Activated CD4-positive, alpha-beta T cell treated with anti-CD3 and anti-CD28 coated beads, Interleukin-2, amount 10 ng/mL, durations not matched to agents 7 days and 5 days (primary cell): ENCODE results near the gene RFNG. TPM values are rescaled to one million over a fixed set of nuclear protein-coding genes. Genes with fewer than 3 reads are reported as not detected.
A peak's percentile ranks its signal among the peaks of the same experiment; 100 is the strongest.

Experiments
- CTCF ChIA-PET: fragments of 350-600 bp; sonication (Branson Sonifier 250); formaldehyde crosslinking; loops from one replicate; lab custom pipeline; 2021; ENCODE audit warnings: antibody characterized with exemption; lab: Charles Lee
- POLR2A ChIA-PET: fragments of 350-600 bp; sonication (Branson Sonifier 250); formaldehyde crosslinking; loops from one replicate; lab custom pipeline; 2021; ENCODE audit warnings: antibody characterized with exemption; lab: Charles Lee
- DNase-seq: peaks from one replicate; pipeline ENCODE4 v3.0.0-alpha.2; 2020
- H3K27ac Mint-ChIP-seq: one replicate; pipeline ENCODE4 v1.8.0; 2021; ENCODE audit warnings: mild to moderate bottlenecking, moderate library complexity, mixed read lengths
- H3K27me3 Mint-ChIP-seq: one replicate; pipeline ENCODE4 v1.8.0; 2021; ENCODE audit warnings: mixed read lengths
- H3K36me3 Mint-ChIP-seq: one replicate; pipeline ENCODE4 v1.8.0; 2021; ENCODE audit warnings: low read depth, mixed read lengths
- H3K4me1 Mint-ChIP-seq: one replicate; pipeline ENCODE4 v1.8.0; 2021; ENCODE audit warnings: mixed read lengths
- H3K4me3 Mint-ChIP-seq: one replicate; pipeline ENCODE4 v1.8.0; 2021; ENCODE audit warnings: mild to moderate bottlenecking, moderate library complexity, mixed read lengths
- H3K9me3 Mint-ChIP-seq: one replicate; pipeline ENCODE4 v1.8.0; 2021; ENCODE audit warnings: mixed read lengths
- total RNA-seq, 2 experiments: library from RNA; stranded (reverse); gene quantifications; one replicate each; pipeline ENCODE4 v1.2.3, GENCODE V29; 2021

The RFNG gene
- total RNA-seq, 2 experiments from 2014 or later: 29.0 to 29.8 TPM

DNA sequence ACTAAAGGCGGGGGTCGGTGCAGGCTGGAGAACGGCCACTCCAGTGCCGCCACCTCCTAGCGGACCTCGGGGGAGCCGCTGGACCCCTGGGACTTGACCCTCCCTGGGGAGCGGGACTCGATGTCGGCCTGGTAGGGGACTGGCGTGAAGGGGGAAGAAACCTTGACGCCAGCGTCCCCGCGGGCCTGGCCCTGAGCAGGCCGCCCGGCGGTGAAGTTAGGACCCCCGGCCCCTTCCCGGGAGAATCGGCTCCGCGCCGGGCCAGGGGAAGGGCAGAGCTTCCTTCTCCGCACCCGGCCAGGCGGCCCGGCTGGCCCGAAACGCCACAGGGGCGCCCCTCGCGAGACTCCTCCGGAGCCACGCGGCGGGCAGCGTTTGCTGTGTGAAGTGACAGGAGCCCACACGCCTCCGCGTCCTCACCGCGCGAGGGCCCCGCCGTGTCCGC, 13.6 kb upstream of the RFNG start:
- ChIA-PET POLR2A (no interaction called here), CTCF (interaction anchor here (0.9 to 2.0 kb wide), 2 partner anchors 12 to 35 kb away, joined by 3 to 7 read pairs; no protein-coding TSS in a partner anchor)
- peaks cover under 1% of the 10 kb centered on the region for H3K36me3 Mint-ChIP-seq
- peak; percentile 29 for DNase-seq
- H3K4me3 Mint-ChIP-seq: peak overlapping the region; percentile 65
- peak overlapping the region; percentile 69 for H3K27ac Mint-ChIP-seq
- no peaks in the 10 kb centered on the region for H3K27me3 Mint-ChIP-seq
- no peaks in the 10 kb centered on the region for H3K9me3 Mint-ChIP-seq
- H3K4me1 Mint-ChIP-seq: peaks cover 11% of the 10 kb centered on the region

DNA sequence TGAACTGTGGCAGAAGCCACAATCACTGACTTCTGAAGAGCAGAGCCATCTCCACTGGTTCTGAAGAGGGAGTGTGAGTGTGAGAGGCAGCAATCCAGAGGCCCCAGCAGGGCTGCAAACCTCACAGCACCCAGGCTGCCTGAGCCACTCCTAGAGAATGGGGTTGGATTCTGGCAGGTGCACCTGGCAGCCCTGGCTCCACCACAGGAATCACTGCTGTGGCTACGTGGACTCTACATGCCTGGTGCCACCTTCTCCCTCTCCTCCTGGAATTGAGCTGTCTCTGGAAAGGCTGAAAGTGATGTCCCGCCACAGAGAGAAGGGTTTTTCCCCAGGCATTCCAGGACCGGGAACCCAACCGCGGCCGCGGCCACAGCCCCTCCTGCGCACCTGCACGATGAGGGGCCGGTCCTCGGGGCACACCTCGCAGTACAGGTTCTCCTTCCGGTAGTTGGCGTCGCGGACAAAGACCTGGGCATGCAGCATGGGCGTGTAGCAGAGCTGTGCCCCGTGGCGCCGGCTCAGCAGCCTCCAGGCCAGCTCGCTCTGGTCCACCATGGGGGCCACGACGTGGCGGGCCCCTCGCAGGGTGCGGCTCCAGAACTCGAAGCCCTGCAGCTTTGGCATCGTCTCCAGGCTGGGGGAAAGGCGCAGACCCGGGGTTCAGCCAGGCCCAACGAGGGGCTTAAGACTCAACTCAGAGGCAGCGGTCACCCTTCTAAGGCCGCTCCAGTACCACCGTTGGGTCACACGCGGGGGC, 13.0 kb upstream of the RFNG start:
- peak overlapping the region; percentile 69 for H3K27ac Mint-ChIP-seq
- H3K4me3 Mint-ChIP-seq: peak overlapping the region; percentile 65
- peaks cover 11% of the 10 kb centered on the region for H3K4me1 Mint-ChIP-seq
- ChIA-PET CTCF (interaction anchor here (0.9 to 2.0 kb wide), 2 partner anchors 11 to 34 kb away, joined by 3 to 7 read pairs; no protein-coding TSS in a partner anchor), POLR2A (no interaction called here)
- no peak for DNase-seq
- H3K36me3 Mint-ChIP-seq: peaks cover 3% of the 10 kb centered on the region
- no peaks in the 10 kb centered on the region for H3K9me3 Mint-ChIP-seq
- no peaks in the 10 kb centered on the region for H3K27me3 Mint-ChIP-seq

DNA sequence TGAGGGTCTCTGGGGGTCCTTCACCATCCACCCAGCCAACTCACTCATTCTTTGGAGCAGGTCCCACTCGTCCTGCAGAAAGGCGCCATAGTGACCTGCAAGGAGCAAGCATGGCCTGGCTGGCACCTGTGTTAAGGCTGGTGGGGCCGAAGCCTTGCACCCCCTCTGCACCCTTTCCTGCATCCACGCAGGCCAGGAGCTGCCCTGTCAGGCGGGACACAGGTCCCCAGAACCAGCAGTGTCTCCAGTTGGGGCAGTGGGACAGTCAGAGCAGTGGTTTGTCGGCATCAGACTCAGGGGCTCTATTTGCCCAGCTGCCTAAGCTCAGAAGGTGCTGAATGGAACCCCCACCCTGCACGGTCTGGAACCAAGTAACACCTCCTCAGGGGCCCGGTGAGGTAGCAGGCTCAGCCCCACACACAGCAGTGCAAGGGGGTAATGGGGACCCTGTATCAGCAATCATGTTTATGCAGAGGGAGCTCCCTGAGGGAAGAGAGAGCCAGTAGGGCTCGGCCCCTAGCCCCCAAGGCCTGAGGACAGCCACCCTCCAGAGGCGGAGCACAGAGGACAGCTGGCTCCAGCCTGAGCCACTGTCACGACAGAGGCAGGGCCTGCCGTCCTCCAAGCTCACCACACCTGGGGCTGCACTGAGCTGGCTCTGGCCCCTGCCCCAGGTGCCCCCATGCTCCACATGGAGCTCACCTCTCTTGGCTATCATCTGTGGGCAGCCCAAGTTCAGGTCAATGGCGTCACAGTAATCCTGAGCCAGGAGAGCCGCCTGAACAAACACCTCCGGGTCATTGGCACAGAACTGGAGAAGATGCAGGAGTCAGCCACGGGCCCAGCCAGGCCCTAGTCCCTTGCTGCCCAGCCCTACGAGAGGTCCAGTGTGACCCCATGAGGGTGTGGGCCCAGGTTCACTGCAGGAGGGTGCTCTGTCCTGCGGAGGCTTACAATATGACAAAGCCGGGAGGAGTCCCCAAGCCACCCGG, 12.1 kb upstream of the RFNG start:
- Mint-ChIP-seq H3K4me1 (peaks cover 11% of the 10 kb centered on the region), H3K27ac (peak overlapping the region; percentile 69), H3K27me3 (no peaks in the 10 kb centered on the region), H3K9me3 (no peaks in the 10 kb centered on the region), H3K36me3 (peaks cover 3% of the 10 kb centered on the region), H3K4me3 (peak overlapping the region; percentile 65)
- CTCF ChIA-PET: interaction anchor here (0.9 to 2.0 kb wide), 2 partner anchors 10 to 97 kb away, joined by 3 to 7 read pairs; no protein-coding TSS in a partner anchor
- no peak for DNase-seq
- POLR2A ChIA-PET: no interaction called here

DNA sequence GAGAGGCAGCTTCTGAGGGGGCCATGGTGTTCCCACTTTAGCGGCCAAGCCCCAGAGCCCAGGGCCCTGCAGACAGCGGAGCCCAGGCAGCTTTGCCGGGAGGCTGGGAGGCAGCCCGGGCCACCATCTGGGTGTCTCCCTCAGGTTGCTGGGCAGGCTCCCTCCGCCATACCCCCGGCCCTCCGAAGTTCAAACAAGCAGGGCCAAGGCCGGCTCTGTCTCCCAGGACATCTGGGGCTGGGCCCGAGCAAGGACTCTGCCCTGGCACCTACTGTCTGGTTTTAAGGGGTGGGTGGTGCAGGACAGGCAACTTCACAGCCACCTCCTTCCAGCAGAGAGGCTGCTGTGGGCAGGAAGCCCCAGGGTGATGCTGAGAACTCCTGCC, 11.4 kb upstream of the RFNG start:
- H3K27me3 Mint-ChIP-seq: no peaks in the 10 kb centered on the region
- H3K36me3 Mint-ChIP-seq: peaks cover 3% of the 10 kb centered on the region
- CTCF ChIA-PET: interaction anchor here (0.9 kb wide), 1 partner anchor 96 kb away, joined by 3 read pairs; no protein-coding TSS in a partner anchor
- POLR2A ChIA-PET: no interaction called here
- H3K4me1 Mint-ChIP-seq: peaks cover 11% of the 10 kb centered on the region
- no peak overlapping the region for H3K4me3 Mint-ChIP-seq
- H3K9me3 Mint-ChIP-seq: no peaks in the 10 kb centered on the region
- no peak overlapping the region for H3K27ac Mint-ChIP-seq
- no peak for DNase-seq

DNA sequence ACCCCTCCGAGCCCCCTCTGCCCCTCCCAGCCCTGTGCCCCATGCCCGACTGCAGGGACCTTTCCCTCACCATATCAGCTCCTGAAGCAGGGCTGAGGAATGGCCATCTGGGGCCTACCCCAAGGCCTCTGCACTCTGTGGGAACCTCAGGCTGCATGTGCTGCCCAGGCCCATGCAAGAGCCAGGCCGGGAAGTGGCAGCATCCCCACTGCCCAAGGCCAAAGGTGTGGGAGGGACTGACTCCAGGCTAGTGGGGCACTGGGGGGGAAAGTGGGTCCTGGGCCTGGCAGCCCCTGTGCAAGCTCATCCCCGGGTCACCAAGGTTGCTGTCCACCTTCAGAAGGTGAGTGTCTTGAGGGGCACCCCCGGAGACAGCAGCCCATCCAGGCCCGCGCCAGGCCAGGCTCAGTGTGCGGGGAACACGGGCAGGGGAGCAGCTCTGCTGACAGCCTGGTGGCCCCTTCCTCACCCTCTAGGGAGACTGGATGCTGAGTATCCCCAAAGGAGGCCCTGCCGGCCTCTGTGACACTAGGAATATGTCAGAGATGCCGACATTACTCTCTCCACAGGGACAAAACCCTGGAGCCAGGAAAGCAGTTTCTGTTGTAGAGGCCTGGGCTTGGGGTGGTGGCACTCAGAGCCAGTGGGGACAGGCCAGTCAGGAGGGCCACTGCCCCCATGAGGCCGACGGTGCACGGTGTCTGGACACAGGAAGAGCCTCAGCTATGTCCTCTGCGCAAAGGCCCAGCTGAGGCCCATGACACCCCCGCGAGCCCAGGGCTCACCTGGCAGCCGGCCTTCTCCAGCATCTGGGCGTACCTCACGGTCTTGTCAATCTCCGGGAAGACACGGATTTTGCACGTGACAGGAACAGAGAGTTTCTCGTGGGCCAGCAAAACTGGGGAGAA, 10.7 kb upstream of the RFNG start:
- Mint-ChIP-seq H3K4me1 (peaks cover 11% of the 10 kb centered on the region), H3K36me3 (peaks cover 3% of the 10 kb centered on the region), H3K27me3 (no peaks in the 10 kb centered on the region), H3K4me3 (no peak overlapping the region), H3K27ac (no peak overlapping the region), H3K9me3 (no peaks in the 10 kb centered on the region)
- DNase-seq: no peak
- ChIA-PET CTCF (no interaction called here), POLR2A (no interaction called here)

DNA sequence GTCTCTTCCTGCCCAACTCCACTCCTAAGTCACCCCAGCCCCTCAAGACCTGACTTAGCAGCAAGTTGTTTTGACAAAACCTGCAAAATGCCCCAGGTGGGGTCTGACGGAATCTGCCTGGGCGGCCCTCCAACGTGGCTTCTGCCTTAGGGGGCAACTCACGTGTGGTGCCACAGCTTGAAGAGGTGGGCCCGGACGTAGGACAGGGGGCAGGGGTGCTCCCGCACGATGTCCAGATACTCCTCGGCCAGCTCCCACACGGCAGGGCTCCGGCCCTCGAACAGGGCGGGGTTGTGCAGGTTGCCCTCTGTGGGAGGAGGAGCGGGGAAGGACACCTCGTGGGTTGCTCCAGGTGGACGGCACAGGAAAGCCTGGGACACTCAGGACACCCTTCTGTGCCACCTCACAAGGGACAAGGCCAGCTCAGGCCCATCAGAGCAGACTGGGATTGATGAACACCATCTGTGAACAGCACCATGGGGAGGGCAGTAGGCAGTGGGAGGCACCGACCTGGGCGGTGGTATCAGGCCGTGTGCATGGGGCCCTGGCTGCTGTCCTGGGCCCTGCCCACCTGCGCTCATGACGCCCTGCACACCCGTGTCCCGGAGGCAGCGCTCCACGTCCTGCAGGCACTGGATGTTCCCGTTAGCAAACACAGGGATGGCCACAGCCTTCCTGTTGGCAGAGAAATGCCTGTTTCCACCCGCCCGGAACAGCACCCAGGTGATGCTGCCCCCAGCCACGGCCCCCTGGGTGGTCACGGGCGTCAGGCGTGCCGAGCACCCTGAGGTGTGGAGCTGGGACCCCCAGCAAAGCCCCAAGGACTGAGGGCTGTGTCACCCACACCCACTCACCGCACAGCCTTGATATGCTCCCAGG, 9.7 kb upstream of the RFNG start:
- CTCF ChIA-PET: interaction anchor here (0.5 kb wide), 1 partner anchor 84 kb away, joined by 3 read pairs; no protein-coding TSS in a partner anchor
- H3K4me1 Mint-ChIP-seq: peaks cover 8% of the 10 kb centered on the region
- H3K27ac Mint-ChIP-seq: no peak overlapping the region
- no peak overlapping the region for H3K4me3 Mint-ChIP-seq
- no peaks in the 10 kb centered on the region for H3K27me3 Mint-ChIP-seq
- no peaks in the 10 kb centered on the region for H3K9me3 Mint-ChIP-seq
- no peak for DNase-seq
- POLR2A ChIA-PET: no interaction called here
- H3K36me3 Mint-ChIP-seq: peaks cover 3% of the 10 kb centered on the region

DNA sequence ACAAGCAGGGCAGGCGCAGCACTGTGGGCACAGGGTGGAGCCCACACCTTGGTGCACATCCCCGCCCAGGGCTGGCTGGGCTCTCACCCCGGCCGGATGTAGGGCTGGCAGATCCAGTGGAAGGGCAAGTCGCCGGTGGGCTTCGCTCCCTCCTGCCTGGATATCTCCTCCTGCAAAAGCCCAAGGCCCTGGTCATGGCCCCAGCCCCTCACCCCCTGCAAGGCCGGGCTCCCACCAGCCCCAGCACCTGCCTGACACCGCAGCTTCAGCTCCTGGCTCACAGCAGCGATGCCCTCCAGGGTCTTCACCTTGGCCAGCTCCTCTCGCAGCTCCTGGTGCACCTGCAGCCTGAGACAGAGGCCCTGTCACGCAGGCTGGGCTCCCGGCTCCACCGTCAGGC, 9.0 kb upstream of the RFNG start:
- Mint-ChIP-seq H3K4me1 (peaks cover 5% of the 10 kb centered on the region), H3K36me3 (peaks cover 3% of the 10 kb centered on the region), H3K4me3 (no peak overlapping the region), H3K9me3 (no peaks in the 10 kb centered on the region), H3K27ac (no peak overlapping the region), H3K27me3 (no peaks in the 10 kb centered on the region)
- DNase-seq: no peak
- ChIA-PET CTCF (interaction anchor here (0.5 to 1.8 kb wide), 2 partner anchors 30 to 84 kb away, joined by 3 to 5 read pairs; partner anchors contain the start of gene RAC3), POLR2A (no interaction called here)

DNA sequence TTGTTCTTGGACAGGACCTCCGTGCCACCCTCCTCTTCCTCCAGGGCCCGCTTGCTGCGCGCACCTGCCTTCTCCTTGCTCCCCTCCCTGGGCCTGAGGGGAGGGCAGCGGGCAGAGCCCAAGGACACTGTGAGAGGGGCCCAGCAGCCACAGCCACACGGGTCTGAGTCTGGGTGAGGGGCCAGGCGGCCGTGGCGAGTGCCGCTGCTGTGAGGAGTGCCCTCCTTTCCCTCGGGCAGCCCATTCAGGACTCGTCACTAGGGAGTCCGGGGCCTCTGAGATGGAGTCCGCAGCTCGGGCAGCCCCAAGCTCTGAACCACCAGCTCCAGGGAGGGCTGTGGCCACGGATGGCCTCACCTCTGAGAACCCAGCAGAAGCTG, 8.4 kb upstream of the RFNG start:
- CTCF ChIA-PET: interaction anchor here (1.1 to 1.8 kb wide), 2 partner anchors 22 to 29 kb away, joined by 3 to 5 read pairs; partner anchors contain the start of genes DCXR and RAC3
- Mint-ChIP-seq H3K36me3 (peaks cover 3% of the 10 kb centered on the region), H3K4me1 (peaks cover 5% of the 10 kb centered on the region), H3K27ac (no peak overlapping the region), H3K4me3 (no peak overlapping the region), H3K9me3 (no peaks in the 10 kb centered on the region), H3K27me3 (no peaks in the 10 kb centered on the region)
- no peak for DNase-seq
- POLR2A ChIA-PET: no interaction called here

DNA sequence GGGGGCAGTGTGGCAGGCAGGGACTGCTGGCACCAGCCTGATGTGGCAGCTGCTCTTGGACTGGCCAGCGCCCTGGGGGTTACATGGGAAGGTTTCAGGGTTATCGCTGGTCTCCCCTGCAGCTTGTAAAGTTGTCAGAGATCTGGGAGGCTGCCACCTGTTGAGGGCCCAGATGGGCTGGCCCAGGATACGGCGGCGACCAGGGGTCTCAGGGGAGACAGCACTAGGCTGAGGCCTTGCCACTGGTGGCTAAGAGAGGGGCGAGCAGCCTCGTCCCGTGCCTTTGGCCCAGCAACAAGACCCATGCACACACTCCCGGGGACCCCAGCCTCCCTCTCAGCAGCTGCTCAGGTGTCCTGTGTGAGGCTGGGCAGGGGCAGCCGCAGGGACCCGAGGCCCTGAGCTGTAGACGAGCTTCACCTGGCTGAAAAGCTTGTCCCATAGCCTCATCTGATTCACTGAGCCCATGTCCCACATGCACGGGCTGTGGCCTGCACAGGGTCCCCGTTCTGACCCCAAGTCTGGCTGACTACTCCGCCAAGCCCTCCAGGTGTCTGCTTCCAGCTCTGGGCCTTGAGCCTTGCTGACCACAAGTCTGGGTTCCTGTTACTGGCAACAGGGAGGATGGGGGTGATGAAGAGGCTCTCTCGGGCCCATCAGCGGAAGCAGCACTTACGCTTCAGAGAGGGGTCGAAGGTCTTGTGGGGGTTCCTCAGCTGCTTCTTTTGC, 7.8 kb upstream of the RFNG start:
- POLR2A ChIA-PET: no interaction called here
- CTCF ChIA-PET: interaction anchor here (0.5 to 1.8 kb wide), 3 partner anchors 22 to 139 kb away, joined by 3 to 5 read pairs (median 3); partner anchors contain the start of genes DCXR and RAC3
- no peak overlapping the region for H3K4me3 Mint-ChIP-seq

DNA sequence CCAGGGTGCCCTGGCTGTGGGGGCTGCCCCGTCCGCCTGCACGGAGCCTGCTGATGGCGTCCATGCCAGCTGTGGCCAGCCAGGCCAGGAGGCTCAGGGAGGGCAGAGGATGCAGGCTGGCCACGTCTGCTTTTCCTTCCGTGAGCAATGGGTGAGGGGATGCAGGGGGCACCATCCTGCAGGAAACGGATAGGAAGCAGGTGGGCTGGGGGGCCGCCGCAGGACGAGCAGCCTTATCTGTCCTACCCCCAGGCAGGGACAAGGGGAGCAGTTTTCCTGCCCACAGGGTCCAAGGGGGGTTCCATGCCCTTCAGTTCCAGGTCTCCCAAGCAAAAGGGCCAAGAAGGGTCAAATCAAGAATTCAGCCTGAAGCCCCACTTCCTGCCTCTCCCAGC, 7.2 kb upstream of the RFNG start:
- H3K27ac Mint-ChIP-seq: no peak overlapping the region
- H3K4me3 Mint-ChIP-seq: no peak overlapping the region
- ChIA-PET CTCF (interaction anchor here (0.5 to 1.8 kb wide), 3 partner anchors 21 to 140 kb away, joined by 3 to 5 read pairs (median 3); partner anchors contain the start of genes DCXR and RAC3), POLR2A (interaction anchor here (0.6 kb wide), 1 partner anchor 8 kb away, joined by 6 read pairs; no protein-coding TSS in a partner anchor)
- H3K27me3 Mint-ChIP-seq: no peaks in the 10 kb centered on the region
- DNase-seq: no peak
- peaks cover 5% of the 10 kb centered on the region for H3K36me3 Mint-ChIP-seq
- H3K9me3 Mint-ChIP-seq: no peaks in the 10 kb centered on the region
- no peaks in the 10 kb centered on the region for H3K4me1 Mint-ChIP-seq

More for the DNA sequence above, 7.8 kb upstream of the RFNG start:
- Mint-ChIP-seq H3K36me3 (peaks cover 5% of the 10 kb centered on the region), H3K27ac (no peak overlapping the region), H3K27me3 (no peaks in the 10 kb centered on the region), H3K9me3 (no peaks in the 10 kb centered on the region), H3K4me1 (peaks cover 5% of the 10 kb centered on the region)
- no peak for DNase-seq
